GM23338 (cell line): ENCODE data around the gene HADHA. TPM values are rescaled to one million over a fixed set of nuclear protein-coding genes. Genes with fewer than 3 reads are reported as not detected.

Experiments
- ATAC-seq: fragments of 200-7000 bp; cut with Tn5 transposase; 3 replicates; pipeline ENCODE4 v1.9.1; 2020
- DNase-seq: peaks from one replicate; pipeline ENCODE4 v3.0.0-alpha.2; 2015; ENCODE audit warnings: low spot score
- H2AFZ ChIP-seq: fragments of 200-600 bp; sonication (generic); 2 replicates; pipeline ENCODE4 v1.8.0; 2016; ENCODE audit warnings: antibody characterized with exemption, mild to moderate bottlenecking, moderate library complexity
- H3F3A ChIP-seq: fragments of 200-600 bp; sonication (generic); replicated peaks from 2 replicates; pipeline ENCODE4 v1.8.0; 2017; ENCODE audit warnings: antibody characterized with exemption, mixed run types, low read depth
- H3K27ac ChIP-seq: fragments of 200-600 bp; sonication (generic); 2 replicates; pipeline ENCODE4 v1.6.1; 2016; ENCODE audit warnings: low read depth
- H3K27me3 ChIP-seq: fragments of 200-600 bp; sonication (generic); 2 replicates; pipeline ENCODE4 v1.8.0; 2016; ENCODE audit warnings: mild to moderate bottlenecking, mixed run types, moderate library complexity; ENCODE audit not compliant: insufficient read depth
- H3K36me3 ChIP-seq: fragments of 200-600 bp; sonication (generic); 2 replicates; pipeline ENCODE4 v1.8.0; 2016; ENCODE audit warnings: mild to moderate bottlenecking; ENCODE audit not compliant: insufficient read depth
- H3K4me1 ChIP-seq: fragments of 200-600 bp; sonication (generic); 2 replicates; pipeline ENCODE4 v1.8.0; 2016; ENCODE audit warnings: mild to moderate bottlenecking, moderate library complexity; ENCODE audit not compliant: insufficient read depth
- H3K4me2 ChIP-seq: fragments of 200-600 bp; sonication (generic); 2 replicates; pipeline ENCODE4 v1.7.1; 2017; ENCODE audit warnings: mixed run types
- H3K4me3 ChIP-seq: fragments of 200-600 bp; sonication (generic); 2 replicates; pipeline ENCODE4 v1.6.1; 2016; ENCODE audit warnings: mixed run types
- H3K79me2 ChIP-seq: fragments of 200-600 bp; sonication (generic); replicated peaks from 2 replicates; pipeline ENCODE4 v1.8.0; 2017; ENCODE audit warnings: mild to moderate bottlenecking; ENCODE audit not compliant: insufficient read depth
- H3K9me2 ChIP-seq: fragments of 200-600 bp; sonication (generic); 2 replicates; pipeline ENCODE4 v1.8.0; 2017; ENCODE audit not compliant: insufficient read depth
- H4K20me1 ChIP-seq: fragments of 200-600 bp; sonication (generic); replicated peaks from 2 replicates; pipeline ENCODE4 v1.8.0; 2017; ENCODE audit warnings: mild to moderate bottlenecking; ENCODE audit not compliant: insufficient read depth
- H3K27ac Mint-ChIP-seq: 2 replicates; pipeline ENCODE4 v1.8.0; 2020; ENCODE audit warnings: inconsistent platforms, mild to moderate bottlenecking, moderate library complexity, mixed read lengths
- H3K27me3 Mint-ChIP-seq: 3 replicates; pipeline ENCODE4 v1.8.0; 2022; ENCODE audit warnings: low read depth, mild to moderate bottlenecking, moderate library complexity, mixed read lengths, inconsistent platforms; ENCODE audit not compliant: insufficient read depth, poor library complexity
- H3K36me3 Mint-ChIP-seq: 3 replicates; pipeline ENCODE4 v1.8.0; 2021; ENCODE audit warnings: low read depth, mild to moderate bottlenecking, inconsistent platforms, moderate library complexity, mixed read lengths
- H3K4me1 Mint-ChIP-seq: 3 replicates; pipeline ENCODE4 v1.8.0; 2020; ENCODE audit warnings: mild to moderate bottlenecking, inconsistent platforms, mixed read lengths
- H3K4me3 Mint-ChIP-seq: 3 replicates; pipeline ENCODE4 v1.8.0; 2021; ENCODE audit warnings: moderate library complexity, mild to moderate bottlenecking, inconsistent platforms, mixed read lengths
- H3K9me3 Mint-ChIP-seq: 3 replicates; pipeline ENCODE4 v1.8.0; 2020; ENCODE audit warnings: moderate library complexity, mild to moderate bottlenecking, inconsistent platforms, mixed read lengths
- CREB1 ChIP-seq: fragments of 250-450 bp; sonication (Bioruptor Pico); IDR thresholded peaks from 2 replicates; pipeline ENCODE4 v1.5.0; 2020; ENCODE audit warnings: low read depth, mild to moderate bottlenecking, moderate library complexity
- EZH2phosphoT487 ChIP-seq: fragments of 200-600 bp; sonication (generic); IDR thresholded peaks from one replicate; pipeline ENCODE4 v1.8.1; 2018; ENCODE audit warnings: antibody characterized with exemption; ENCODE audit not compliant: unreplicated experiment
- JUNB ChIP-seq: IDR thresholded peaks from one replicate; pipeline ENCODE4 v1.6.1; 2016; ENCODE audit warnings: antibody characterized with exemption; ENCODE audit not compliant: unreplicated experiment
- NANOG ChIP-seq: IDR thresholded peaks from 2 replicates; pipeline ENCODE4 v1.6.1; 2016; ENCODE audit warnings: antibody characterized with exemption, borderline replicate concordance
- POLR2AphosphoS5 ChIP-seq: IDR thresholded peaks from 2 replicates; pipeline ENCODE4 v1.6.1; 2016; ENCODE audit warnings: antibody characterized with exemption, low read depth
- STAT1 ChIP-seq: IDR thresholded peaks from one replicate; pipeline ENCODE4 v1.6.1; 2016; ENCODE audit warnings: antibody characterized with exemption; ENCODE audit not compliant: unreplicated experiment
- ZNF114 ChIP-seq: fragments of 250-450 bp; sonication (Bioruptor Pico); IDR thresholded peaks from 2 replicates; pipeline ENCODE4 v1.5.0; 2020; ENCODE audit warnings: mild to moderate bottlenecking, moderate library complexity
- ZNF331 ChIP-seq: fragments of 250-450 bp; sonication (Bioruptor Pico); IDR thresholded peaks from 2 replicates; pipeline ENCODE4 v1.5.0; 2020; ENCODE audit warnings: low read depth, mild to moderate bottlenecking, moderate library complexity
- polyA plus RNA-seq: library from polyadenylated mRNA; unstranded; fragments of >200 nt; fragmentation: Nextera tagmentation; extraction: Ambion mirVana; gene quantifications from 2 replicates; pipeline ENCODE4 v1.2.1, GENCODE V29; 2016
- total RNA-seq: library from RNA; depleted of rRNA; stranded (reverse); fragments of >200 nt; shearing (Covaris generic); gene quantifications from 2 replicates; pipeline ENCODE4 v1.2.3, GENCODE V29; 2014
- TF ChIP-seq, protein P1 (sequence below), 2 experiments: fragments of 200-600 bp in 1 of 2; sonication (generic) in 1 of 2; conservative IDR thresholded peaks; 2 replicates each; pipeline versions ENCODE4 v1.5.1 to v1.6.1; 2016 to 2017; ENCODE audit warnings: antibody characterized with exemption in 2 of 2, low read depth in 2 of 2, mild to moderate bottlenecking in 2 of 2, moderate library complexity in 1 of 2
- TF ChIP-seq, protein P2 (sequence below): IDR thresholded peaks from one replicate; pipeline ENCODE4 v1.6.1; 2018; ENCODE audit warnings: antibody characterized with exemption; ENCODE audit not compliant: unreplicated experiment
- TF ChIP-seq, protein P3 (sequence below): IDR thresholded peaks from 2 replicates; pipeline ENCODE4 v1.6.1; 2016; ENCODE audit warnings: antibody characterized with exemption

The HADHA gene
- total and polyA plus RNA-seq, 2 experiments from 2014 or later = 63.9 to 92.3 TPM

DNA sequence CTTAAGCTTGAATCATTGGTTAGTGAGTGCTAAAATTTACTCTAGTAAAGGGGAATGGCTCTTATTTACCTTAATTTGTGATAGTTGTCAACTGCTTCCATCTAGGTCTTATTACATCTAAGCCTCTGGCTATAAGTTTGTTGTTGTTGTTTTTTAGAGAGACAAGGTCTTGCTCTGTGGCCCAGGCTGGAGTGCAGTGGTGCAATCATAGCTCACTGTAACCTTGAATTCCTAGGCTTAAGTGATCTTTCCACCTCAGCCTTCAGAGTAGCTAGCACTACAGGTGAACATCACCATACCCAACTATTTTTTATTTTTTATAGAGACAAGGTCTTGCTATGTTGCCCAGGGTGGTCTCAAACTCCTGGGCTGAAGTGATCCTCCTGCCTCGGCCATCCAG is 6.6 kb downstream of the HADHA start (continued):
- TF ChIP-seq, protein P1, sequence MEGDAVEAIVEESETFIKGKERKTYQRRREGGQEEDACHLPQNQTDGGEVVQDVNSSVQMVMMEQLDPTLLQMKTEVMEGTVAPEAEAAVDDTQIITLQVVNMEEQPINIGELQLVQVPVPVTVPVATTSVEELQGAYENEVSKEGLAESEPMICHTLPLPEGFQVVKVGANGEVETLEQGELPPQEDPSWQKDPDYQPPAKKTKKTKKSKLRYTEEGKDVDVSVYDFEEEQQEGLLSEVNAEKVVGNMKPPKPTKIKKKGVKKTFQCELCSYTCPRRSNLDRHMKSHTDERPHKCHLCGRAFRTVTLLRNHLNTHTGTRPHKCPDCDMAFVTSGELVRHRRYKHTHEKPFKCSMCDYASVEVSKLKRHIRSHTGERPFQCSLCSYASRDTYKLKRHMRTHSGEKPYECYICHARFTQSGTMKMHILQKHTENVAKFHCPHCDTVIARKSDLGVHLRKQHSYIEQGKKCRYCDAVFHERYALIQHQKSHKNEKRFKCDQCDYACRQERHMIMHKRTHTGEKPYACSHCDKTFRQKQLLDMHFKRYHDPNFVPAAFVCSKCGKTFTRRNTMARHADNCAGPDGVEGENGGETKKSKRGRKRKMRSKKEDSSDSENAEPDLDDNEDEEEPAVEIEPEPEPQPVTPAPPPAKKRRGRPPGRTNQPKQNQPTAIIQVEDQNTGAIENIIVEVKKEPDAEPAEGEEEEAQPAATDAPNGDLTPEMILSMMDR (conservative IDR thresholded peaks at IDR 0.05; ENCODE audit: low read depth in 2 of 2) = no peak
- TF ChIP-seq, protein P2, sequence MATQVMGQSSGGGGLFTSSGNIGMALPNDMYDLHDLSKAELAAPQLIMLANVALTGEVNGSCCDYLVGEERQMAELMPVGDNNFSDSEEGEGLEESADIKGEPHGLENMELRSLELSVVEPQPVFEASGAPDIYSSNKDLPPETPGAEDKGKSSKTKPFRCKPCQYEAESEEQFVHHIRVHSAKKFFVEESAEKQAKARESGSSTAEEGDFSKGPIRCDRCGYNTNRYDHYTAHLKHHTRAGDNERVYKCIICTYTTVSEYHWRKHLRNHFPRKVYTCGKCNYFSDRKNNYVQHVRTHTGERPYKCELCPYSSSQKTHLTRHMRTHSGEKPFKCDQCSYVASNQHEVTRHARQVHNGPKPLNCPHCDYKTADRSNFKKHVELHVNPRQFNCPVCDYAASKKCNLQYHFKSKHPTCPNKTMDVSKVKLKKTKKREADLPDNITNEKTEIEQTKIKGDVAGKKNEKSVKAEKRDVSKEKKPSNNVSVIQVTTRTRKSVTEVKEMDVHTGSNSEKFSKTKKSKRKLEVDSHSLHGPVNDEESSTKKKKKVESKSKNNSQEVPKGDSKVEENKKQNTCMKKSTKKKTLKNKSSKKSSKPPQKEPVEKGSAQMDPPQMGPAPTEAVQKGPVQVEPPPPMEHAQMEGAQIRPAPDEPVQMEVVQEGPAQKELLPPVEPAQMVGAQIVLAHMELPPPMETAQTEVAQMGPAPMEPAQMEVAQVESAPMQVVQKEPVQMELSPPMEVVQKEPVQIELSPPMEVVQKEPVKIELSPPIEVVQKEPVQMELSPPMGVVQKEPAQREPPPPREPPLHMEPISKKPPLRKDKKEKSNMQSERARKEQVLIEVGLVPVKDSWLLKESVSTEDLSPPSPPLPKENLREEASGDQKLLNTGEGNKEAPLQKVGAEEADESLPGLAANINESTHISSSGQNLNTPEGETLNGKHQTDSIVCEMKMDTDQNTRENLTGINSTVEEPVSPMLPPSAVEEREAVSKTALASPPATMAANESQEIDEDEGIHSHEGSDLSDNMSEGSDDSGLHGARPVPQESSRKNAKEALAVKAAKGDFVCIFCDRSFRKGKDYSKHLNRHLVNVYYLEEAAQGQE = no peak
- TF ChIP-seq POLR2AphosphoS5 (no peak), JUNB (no peak), ZNF114 (no peak), STAT1 (no peak), NANOG (no peak), CREB1 (no peak), ZNF331 (CRISPR knock-in tag) (no peak)
- TF ChIP-seq, protein P3, sequence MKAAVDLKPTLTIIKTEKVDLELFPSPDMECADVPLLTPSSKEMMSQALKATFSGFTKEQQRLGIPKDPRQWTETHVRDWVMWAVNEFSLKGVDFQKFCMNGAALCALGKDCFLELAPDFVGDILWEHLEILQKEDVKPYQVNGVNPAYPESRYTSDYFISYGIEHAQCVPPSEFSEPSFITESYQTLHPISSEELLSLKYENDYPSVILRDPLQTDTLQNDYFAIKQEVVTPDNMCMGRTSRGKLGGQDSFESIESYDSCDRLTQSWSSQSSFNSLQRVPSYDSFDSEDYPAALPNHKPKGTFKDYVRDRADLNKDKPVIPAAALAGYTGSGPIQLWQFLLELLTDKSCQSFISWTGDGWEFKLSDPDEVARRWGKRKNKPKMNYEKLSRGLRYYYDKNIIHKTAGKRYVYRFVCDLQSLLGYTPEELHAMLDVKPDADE = no peak

DNA sequence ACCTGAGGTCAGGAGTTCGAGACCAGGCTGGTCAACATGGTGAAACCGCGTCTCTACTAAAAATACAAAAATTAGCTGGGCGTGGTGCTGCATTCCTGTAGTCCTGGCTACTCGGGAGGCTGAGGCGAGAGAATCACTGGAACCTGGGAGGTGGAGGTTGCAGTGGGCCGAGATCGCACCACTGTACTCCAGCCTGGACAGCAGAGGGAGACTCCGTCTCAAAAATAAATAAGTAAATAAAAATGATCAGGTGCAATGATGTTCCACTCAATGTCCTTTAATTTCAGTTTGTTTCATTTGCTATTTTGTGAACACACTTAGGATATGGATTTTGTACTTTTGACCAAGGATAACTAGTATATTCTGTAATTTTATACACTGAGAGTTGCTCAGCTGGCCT is 9.3 kb downstream of the HADHA start:
- Histone ChIP-seq H3K27ac (no peak overlapping the region), H4K20me1 (peaks cover 22% of the 10 kb centered on the region), H3K4me2 (no peak overlapping the region), H3K79me2 (peaks cover 14% of the 10 kb centered on the region), H3K36me3 (peaks cover 63% of the 10 kb centered on the region), H3K4me1 (0 out of 2 replicates have a peak, but pooled peaks cover 1% of the 10 kb centered on the region), H3K9me2 (no peaks in the 10 kb centered on the region), H3F3A (no peaks in the 10 kb centered on the region), H2AFZ (no peak overlapping the region), H3K4me3 (no peak overlapping the region), H3K27me3 (no peaks in the 10 kb centered on the region)
- Mint-ChIP-seq H3K4me3 (no peak overlapping the region), H3K27me3 (no peaks in the 10 kb centered on the region), H3K27ac (no peak overlapping the region), H3K4me1 (no peaks in the 10 kb centered on the region), H3K36me3 (peaks cover 58% of the 10 kb centered on the region), H3K9me3 (no peaks in the 10 kb centered on the region)
- DNase-seq (no peak), ATAC-seq (no peak)
- TF ChIP-seq POLR2AphosphoS5 (no peak), EZH2phosphoT487 (no peak)
- TF ChIP-seq, protein P1 (conservative IDR thresholded peaks at IDR 0.05; ENCODE audit: low read depth in 2 of 2) = peak; percentile 36 to 41; a peak in 3 of 4 replicates
